Mucosa of descending colon (tissue), 3 donors: ENCODE results near the gene DGKB. TPM values are rescaled to one million over a fixed set of nuclear protein-coding genes. Genes with fewer than 3 reads are reported as not detected.

Experiments
- ATAC-seq: fragments of 200-7000 bp; cut with Tn5 transposase; one replicate; pipeline ENCODE4 v1.9.1; 2020; ENCODE audit warnings: mild to moderate bottlenecking, moderate library complexity
- DNase-seq, 3 donors: peaks; one replicate each; pipeline ENCODE4 v3.0.0-alpha.2; 2020
- H3K36me3 ChIP-seq: fragments of 200-600 bp; one replicate; pipeline ENCODE4 v1.8.0; 2021; ENCODE audit warnings: low read depth, mild to moderate bottlenecking
- H3K4me1 ChIP-seq: fragments of 200-600 bp; one replicate; pipeline ENCODE4 v1.8.0; 2021; ENCODE audit warnings: low read depth, mild to moderate bottlenecking
- H3K4me3 ChIP-seq: fragments of 200-600 bp; one replicate; pipeline ENCODE4 v1.8.0; 2021; ENCODE audit warnings: mild to moderate bottlenecking
- H3K9me3 ChIP-seq: fragments of 200-600 bp; one replicate; pipeline ENCODE4 v1.8.0; 2021; ENCODE audit warnings: mild to moderate bottlenecking
- intact Hi-C, 2 donors: fragments of 100-400 bp; cut with DNase I in 1 of 2; cut with micrococcal nuclease in 1 of 2; formaldehyde crosslinking; loops; one replicate each; pipeline versions ENCODE4 v1.11.0 to v1.11.1; 2022; cut with DNase I, micrococcal nuclease
- total RNA-seq, 3 donors: library from RNA; stranded (reverse); fragmentation: NEBNext Ultra II Directional in 2 of 3; extraction: Animal tissue kit (Norgen Biotek cat#: 25700) in 2 of 3; gene quantifications; one replicate each; pipeline versions ENCODE4 v1.2.1 to v1.2.4, GENCODE V29; 2021 to 2023
- TF ChIP-seq, protein P1 (sequence below): fragments of 200-600 bp; IDR thresholded peaks from one replicate; pipeline ENCODE4 v1.8.0; 2022; ENCODE audit warnings: antibody characterized with exemption, mild to moderate bottlenecking
- donor health status: DM: no; HTN: no; CAD: no; lungs with moderate emphysema.
- donor health status: DM: no; HTN: no; CAD: no.
- donor health status: DM: no; HTN: yes; CAD: no.

The DGKB gene
- total RNA-seq, 3 donors from 2014 or later, result 0.19 to 5.6 (median 0.78) TPM

DNA sequence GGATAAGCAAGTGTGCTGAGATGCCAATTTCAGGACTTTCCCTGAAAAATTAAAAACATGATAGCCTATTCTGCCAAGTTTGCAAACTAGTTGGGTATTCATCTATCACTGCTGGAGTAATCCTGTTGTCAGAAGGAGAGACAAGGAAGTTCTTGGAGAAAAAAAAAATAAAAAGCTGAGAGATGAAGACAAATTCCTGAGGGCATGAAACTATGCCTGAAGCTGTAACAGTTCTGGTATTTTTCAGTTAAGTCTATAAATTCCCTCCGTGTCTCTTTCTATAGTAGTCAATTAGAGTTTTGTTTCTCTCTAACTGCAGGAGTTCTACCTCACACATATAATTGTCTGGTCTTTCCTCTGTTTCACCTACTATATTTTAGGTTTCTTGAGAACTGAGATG lies 95.7 kb downstream of the DGKB start:
- TF ChIP-seq, protein P1, sequence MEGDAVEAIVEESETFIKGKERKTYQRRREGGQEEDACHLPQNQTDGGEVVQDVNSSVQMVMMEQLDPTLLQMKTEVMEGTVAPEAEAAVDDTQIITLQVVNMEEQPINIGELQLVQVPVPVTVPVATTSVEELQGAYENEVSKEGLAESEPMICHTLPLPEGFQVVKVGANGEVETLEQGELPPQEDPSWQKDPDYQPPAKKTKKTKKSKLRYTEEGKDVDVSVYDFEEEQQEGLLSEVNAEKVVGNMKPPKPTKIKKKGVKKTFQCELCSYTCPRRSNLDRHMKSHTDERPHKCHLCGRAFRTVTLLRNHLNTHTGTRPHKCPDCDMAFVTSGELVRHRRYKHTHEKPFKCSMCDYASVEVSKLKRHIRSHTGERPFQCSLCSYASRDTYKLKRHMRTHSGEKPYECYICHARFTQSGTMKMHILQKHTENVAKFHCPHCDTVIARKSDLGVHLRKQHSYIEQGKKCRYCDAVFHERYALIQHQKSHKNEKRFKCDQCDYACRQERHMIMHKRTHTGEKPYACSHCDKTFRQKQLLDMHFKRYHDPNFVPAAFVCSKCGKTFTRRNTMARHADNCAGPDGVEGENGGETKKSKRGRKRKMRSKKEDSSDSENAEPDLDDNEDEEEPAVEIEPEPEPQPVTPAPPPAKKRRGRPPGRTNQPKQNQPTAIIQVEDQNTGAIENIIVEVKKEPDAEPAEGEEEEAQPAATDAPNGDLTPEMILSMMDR, result no peak
- intact Hi-C loops, result no loop called here
- H3K4me3 ChIP-seq, result no peak overlapping the region

GRCh38 chr7:14805105-14805719 lies 97.3 kb downstream of the DGKB start:
- TF ChIP-seq, protein P1, result no peak
- Histone ChIP-seq H3K4me1 (no peaks in the 10 kb centered on the region), H3K9me3 (no peaks in the 10 kb centered on the region), H3K4me3 (no peak overlapping the region), H3K36me3 (no peaks in the 10 kb centered on the region)
- DNase-seq (no peak), ATAC-seq (no peak)
- intact Hi-C loops, result no loop called here

More for the DNA sequence above, 95.7 kb downstream of the DGKB start:
- no peaks in the 10 kb centered on the region for H3K9me3 ChIP-seq
- DNase-seq, result no peak
- no peaks in the 10 kb centered on the region for H3K4me1 ChIP-seq
- H3K36me3 ChIP-seq, result no peaks in the 10 kb centered on the region
- ATAC-seq, result no peak

DNA sequence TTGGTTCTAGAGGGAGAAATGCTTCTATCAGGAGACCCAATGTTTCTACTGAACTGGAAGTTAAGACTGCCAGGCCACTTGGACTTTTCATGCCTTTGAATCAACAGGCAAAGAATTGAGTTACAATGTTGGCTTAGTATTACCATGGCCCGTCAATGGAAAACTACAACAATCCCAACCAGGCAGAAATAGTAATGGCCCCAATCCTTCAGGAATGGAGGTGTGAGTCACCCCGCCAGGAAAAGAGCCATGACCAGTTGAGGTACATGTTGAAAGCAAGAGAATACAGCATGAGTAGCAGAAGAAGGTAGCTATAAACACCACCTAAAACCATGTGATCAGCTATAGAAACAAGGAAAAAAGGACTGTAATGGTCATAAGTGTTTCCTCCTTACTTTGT lies 101.9 kb downstream of the DGKB start:
- Histone ChIP-seq H3K4me1 (no peaks in the 10 kb centered on the region), H3K36me3 (no peaks in the 10 kb centered on the region), H3K4me3 (no peak overlapping the region), H3K9me3 (no peaks in the 10 kb centered on the region)
- TF ChIP-seq, protein P1, result no peak
- intact Hi-C loops, result no loop called here
- ATAC-seq (no peak), DNase-seq (no peak)

DNA sequence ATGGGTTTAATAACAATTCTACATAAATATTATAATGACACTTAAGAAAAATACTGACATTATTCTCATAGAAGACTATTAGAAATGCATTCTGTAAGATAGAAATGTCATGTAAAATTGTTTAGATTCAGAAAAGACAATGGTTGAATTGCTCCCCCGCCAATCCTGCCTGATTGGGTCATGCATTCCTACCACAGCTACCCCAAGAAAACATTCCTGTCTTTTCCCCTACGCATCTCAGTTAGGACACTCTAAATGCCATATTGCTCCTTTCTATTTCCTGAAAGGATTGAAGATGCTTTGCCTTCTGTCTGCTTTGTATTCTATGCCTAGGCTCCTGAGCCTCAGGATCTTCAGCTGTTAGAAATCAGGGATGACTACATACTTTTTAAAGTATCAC lies 109.4 kb downstream of the DGKB start:
- no peaks in the 10 kb centered on the region for H3K36me3 ChIP-seq
- DNase-seq (no peak), ATAC-seq (no peak)
- intact Hi-C loops, result no loop called here
- H3K4me3 ChIP-seq, result no peak overlapping the region
- H3K9me3 ChIP-seq, result no peaks in the 10 kb centered on the region
- TF ChIP-seq, protein P1, result no peak
- H3K4me1 ChIP-seq, result no peaks in the 10 kb centered on the region

DNA sequence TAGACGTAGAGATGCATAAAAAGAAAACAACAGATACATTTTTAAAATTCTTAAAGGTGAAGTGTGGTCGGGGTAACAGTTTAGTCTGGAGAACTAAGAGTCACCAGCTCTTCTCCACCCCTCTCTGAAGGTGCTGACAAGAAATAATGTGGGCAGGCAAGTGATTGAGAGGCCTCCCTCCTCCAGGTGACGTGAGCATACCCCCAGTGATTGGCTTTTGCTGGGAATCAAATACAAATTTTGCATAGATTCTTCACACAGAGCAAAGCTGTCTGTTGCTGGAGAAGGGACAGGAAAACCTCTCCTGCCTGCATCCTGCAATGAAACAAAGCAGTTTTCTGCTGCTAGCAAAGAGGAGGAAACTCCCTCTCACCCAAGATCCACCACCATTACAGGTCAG lies 115.0 kb downstream of the DGKB start:
- H3K4me3 ChIP-seq, result no peak overlapping the region
- H3K4me1 ChIP-seq, result no peaks in the 10 kb centered on the region
- no peak for DNase-seq
- no peaks in the 10 kb centered on the region for H3K9me3 ChIP-seq
- ATAC-seq, result no peak
- TF ChIP-seq, protein P1, result no peak
- intact Hi-C loops, result no loop called here
- H3K36me3 ChIP-seq, result no peaks in the 10 kb centered on the region
